NB4 (cell line): ENCODE results near the gene FAM53B.

Source experiments
- CTCF ChIP-seq: IDR thresholded peaks from one replicate; pipeline ENCODE4 v1.5.1; 2012; ENCODE audit warnings: low read depth, low read length
- MAX ChIP-seq: IDR thresholded peaks from 2 replicates; pipeline ENCODE4 v1.6.1; 2011; ENCODE audit warnings: low read depth, low read length
- POLR2A ChIP-seq: IDR thresholded peaks from 2 replicates; pipeline ENCODE4 v1.6.1; 2011; ENCODE audit warnings: mild to moderate bottlenecking; ENCODE audit not compliant: insufficient read length; ENCODE audit errors: extremely low read depth

- no peak for TF ChIP-seq CTCF
- TF ChIP-seq MAX, result no peak
- TF ChIP-seq POLR2A, result no peak
Observed at GRCh38 chr10:124663766-124664360, 80.3 kb downstream of the FAM53B start.
